DND-41 (cell line): ENCODE measurements around the gene SLK.

Experiments used
- CTCF ChIP-seq: IDR thresholded peaks from 2 replicates; pipeline ENCODE4 v1.5.1; 2012; ENCODE audit warnings: borderline replicate concordance, low read length, moderate library complexity, mild to moderate bottlenecking; ENCODE audit not compliant: poor library complexity, severe bottlenecking; ENCODE audit errors: extremely low read depth
- EZH2 ChIP-seq: IDR thresholded peaks from 3 replicates; pipeline ENCODE4 v1.6.1; 2012; ENCODE audit warnings: borderline replicate concordance, low read depth, mild to moderate bottlenecking, moderate library complexity, low read length, inconsistent platforms; ENCODE audit not compliant: severe bottlenecking

- no peak for TF ChIP-seq CTCF
- no peak for TF ChIP-seq EZH2
These were observed 51.5 kb downstream of the SLK start for GRCh38 chr10:104018471-104018870.
